Measurements from ENCODE around the gene RPTOR.

The RPTOR gene

DNA sequence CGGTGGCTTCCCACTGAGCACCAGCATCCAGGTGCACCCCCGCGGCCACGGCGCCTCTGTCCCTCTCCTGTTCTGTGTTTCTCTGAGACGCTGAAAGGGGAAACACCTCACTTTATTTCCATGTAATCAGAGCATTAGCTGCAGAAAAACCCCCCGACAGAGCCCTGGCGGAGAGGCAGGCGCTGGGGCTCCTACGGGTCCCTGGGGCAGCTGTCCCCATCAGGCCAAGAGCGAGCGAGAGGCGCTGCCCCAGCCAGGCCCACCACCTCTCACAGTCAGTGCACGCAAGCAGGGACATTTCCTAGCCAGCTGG is 419.9 kb downstream of the RPTOR start:
- H3K4me3 ChIP-seq (ENCODE audit: low read depth, low read length), result no peak overlapping the region

DNA sequence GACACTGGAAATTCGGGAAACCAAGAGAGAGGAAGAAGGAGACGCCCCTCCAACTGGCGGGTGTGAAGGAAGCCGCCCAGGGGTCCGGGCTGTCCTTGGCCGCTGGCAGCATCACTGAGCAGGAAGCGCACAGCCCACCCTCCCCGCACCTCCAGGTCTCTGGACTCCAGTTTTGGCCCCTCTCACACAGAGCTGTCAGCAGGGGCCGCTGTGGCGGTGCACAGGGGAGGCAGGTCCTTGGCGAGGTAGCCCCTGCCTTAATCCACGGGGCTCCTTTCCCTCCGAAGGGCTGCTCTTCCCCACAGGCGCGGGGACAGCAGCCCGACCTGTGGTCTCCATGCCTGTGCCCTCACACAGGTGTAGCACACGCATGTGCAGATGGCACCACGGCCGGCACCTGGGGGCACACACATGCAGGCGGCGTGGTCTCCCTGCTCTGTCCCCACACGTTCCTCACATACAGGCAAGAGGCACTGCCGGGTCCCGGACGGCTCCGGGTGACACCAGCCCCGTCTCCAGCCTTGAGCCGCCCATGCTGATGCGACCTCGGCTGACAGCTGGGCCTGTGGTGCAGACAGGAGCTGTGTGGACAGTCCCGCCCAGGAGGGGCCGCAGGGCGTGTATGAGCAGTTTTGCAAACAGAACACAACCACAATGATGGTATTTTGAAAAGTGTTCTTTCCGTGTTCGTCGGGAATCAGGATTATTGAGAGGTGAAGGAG is 420.4 kb downstream of the RPTOR start:
- no peak for DNase-seq
- Histone ChIP-seq H3K4me1 (peaks cover 45% of the 10 kb centered on the region), H3K4me3 (ENCODE audit: low read depth, low read length) (no peak overlapping the region), H3K36me3 (peaks cover 9% of the 10 kb centered on the region), H3K27me3 (no peaks in the 10 kb centered on the region), H3K9me3 (no peaks in the 10 kb centered on the region)
- TF ChIP-seq, protein P1, sequence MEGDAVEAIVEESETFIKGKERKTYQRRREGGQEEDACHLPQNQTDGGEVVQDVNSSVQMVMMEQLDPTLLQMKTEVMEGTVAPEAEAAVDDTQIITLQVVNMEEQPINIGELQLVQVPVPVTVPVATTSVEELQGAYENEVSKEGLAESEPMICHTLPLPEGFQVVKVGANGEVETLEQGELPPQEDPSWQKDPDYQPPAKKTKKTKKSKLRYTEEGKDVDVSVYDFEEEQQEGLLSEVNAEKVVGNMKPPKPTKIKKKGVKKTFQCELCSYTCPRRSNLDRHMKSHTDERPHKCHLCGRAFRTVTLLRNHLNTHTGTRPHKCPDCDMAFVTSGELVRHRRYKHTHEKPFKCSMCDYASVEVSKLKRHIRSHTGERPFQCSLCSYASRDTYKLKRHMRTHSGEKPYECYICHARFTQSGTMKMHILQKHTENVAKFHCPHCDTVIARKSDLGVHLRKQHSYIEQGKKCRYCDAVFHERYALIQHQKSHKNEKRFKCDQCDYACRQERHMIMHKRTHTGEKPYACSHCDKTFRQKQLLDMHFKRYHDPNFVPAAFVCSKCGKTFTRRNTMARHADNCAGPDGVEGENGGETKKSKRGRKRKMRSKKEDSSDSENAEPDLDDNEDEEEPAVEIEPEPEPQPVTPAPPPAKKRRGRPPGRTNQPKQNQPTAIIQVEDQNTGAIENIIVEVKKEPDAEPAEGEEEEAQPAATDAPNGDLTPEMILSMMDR (IDR thresholded peaks at IDR 0.05; ENCODE audit: low read depth, low read length), result no peak

More for the DNA sequence above, 419.9 kb downstream of the RPTOR start:
- TF ChIP-seq, protein P1 (IDR thresholded peaks at IDR 0.05; ENCODE audit: low read depth, low read length), result no peak
- peaks cover 9% of the 10 kb centered on the region for H3K36me3 ChIP-seq
- no peaks in the 10 kb centered on the region for H3K27me3 ChIP-seq
- peaks cover 43% of the 10 kb centered on the region for H3K4me1 ChIP-seq
- no peaks in the 10 kb centered on the region for H3K9me3 ChIP-seq
- DNase-seq, result no peak

DNA sequence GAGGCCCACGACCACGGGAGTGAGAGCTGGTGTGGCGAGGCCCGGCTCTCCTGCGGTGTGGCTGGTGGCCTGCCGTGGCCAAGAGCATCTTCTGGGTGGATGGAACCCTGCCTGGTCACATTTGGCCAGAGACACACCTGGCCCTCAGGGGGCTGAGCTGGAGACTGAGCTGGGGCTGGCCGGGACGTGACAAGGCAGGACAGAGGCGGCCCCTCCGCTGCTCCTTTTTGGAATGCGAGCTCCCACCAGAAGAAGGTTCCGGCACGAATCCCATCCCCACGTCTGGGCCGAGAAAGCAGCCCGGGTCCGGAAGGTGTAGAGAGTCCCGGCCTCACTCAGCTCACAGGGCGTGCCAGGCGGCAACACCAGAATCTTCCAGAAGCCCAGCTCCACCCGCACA is 421.0 kb downstream of the RPTOR start:
- H3K27me3 ChIP-seq, result no peaks in the 10 kb centered on the region
- no peak overlapping the region for H3K4me3 ChIP-seq (ENCODE audit: low read depth, low read length)
- TF ChIP-seq, protein P1 (IDR thresholded peaks at IDR 0.05; ENCODE audit: low read depth, low read length), result no peak
- H3K9me3 ChIP-seq, result no peaks in the 10 kb centered on the region
- H3K36me3 ChIP-seq, result peaks cover 6% of the 10 kb centered on the region
- DNase-seq, result no peak
- peaks cover 45% of the 10 kb centered on the region for H3K4me1 ChIP-seq

DNA sequence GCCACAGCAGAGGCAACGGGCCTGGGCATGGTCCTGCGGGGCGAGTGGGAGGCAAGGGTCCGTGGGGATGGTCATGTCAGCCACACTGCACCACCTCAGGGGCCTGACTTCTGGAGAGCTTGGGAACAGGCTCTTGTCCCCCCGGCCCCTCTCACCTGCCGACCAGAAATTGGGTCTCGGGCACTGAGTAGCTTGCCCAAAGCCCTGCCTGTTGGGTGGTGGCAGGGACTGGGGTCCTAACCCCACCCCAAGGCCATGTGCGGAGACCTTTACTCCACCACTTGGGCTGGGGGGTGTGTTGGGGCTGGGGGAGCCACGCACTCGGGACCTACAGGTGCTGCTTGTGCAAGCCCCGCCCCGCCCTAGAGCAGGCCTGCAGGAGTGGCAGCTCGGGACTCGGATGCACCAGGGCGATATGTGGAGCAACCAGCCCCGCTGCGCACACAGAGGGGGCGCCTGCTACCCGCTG is 422.8 kb downstream of the RPTOR start:
- Histone ChIP-seq H3K4me3 (ENCODE audit: low read depth, low read length) (no peak overlapping the region), H3K27me3 (no peaks in the 10 kb centered on the region), H3K4me1 (peaks cover 30% of the 10 kb centered on the region), H3K36me3 (peaks cover 3% of the 10 kb centered on the region; the same call in 1 of the 2 replicates), H3K9me3 (no peaks in the 10 kb centered on the region)
- TF ChIP-seq, protein P1 (IDR thresholded peaks at IDR 0.05; ENCODE audit: low read depth, low read length), result no peak
- no peak for DNase-seq

DNA sequence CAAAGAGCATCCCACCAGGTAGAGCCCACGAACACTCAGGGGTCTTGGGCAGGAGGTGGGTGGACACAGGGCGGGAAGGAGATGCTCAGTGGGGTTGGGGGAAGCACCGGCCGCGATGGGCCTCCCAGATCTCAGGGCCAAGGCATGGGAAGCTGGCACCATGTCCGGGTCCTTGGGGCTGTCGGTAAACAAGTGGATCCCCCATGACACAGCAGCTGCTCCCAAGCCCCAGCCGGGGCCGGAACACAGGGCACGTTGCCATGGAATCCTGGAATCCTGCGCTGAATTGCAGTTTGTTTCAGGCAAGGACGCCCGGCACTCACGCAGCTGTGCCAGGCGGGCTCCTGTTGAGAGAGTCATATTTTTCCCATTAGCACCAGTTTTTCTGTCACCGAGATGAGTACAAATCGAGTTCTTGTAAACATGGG is 424.0 kb downstream of the RPTOR start:
- TF ChIP-seq, protein P1 (IDR thresholded peaks at IDR 0.05; ENCODE audit: low read depth, low read length), result no peak
- no peaks in the 10 kb centered on the region for H3K27me3 ChIP-seq
- DNase-seq, result peak; percentile 20
- peaks cover 27% of the 10 kb centered on the region for H3K4me1 ChIP-seq
- H3K9me3 ChIP-seq, result no peaks in the 10 kb centered on the region
- peaks cover 3% of the 10 kb centered on the region; the same call in 1 of the 2 replicates for H3K36me3 ChIP-seq
- H3K4me3 ChIP-seq (ENCODE audit: low read depth, low read length), result no peak overlapping the region

DNA sequence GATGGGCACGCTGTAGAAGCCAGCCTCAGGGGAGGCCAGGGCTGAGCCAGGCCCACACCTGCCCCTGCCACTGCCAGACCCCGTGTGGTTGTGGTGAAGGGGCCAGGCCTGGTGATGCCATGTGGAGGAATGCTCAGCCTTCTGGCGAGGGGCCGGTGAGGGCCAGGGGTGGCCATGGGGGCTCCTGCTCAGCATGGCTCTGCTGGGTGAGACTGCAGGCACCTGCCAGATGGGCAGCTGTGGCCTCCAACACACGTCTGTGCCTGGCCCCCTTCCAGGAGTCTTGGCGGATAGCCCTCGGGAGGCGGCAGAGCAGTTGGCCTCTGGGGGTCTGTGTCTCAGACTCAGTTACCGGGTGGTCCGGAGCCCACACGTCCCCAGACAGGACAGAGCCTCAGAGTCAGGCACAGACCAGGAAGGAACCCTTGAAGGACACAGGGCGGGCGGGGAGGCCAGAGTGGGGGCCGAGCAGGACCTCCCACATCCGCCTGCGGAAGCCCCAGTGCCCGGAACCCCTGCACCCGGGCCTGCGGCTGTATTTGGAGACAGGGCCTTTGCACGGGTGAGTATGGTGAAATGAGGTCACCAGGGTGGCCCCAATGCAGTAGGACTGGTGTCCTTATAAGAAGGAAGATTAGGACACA is 424.5 kb downstream of the RPTOR start:
- Histone ChIP-seq H3K9me3 (no peaks in the 10 kb centered on the region), H3K4me1 (peaks cover 27% of the 10 kb centered on the region), H3K36me3 (peaks cover 3% of the 10 kb centered on the region; the same call in 1 of the 2 replicates), H3K27me3 (no peaks in the 10 kb centered on the region), H3K4me3 (ENCODE audit: low read depth, low read length) (no peak overlapping the region)
- DNase-seq, result peak; percentile 63
- TF ChIP-seq, protein P1 (IDR thresholded peaks at IDR 0.05; ENCODE audit: low read depth, low read length), result no peak

All from BE2C (cell line).